MCF 10A (cell line): ENCODE data around the gene TMEM51. TPM values are rescaled to one million over a fixed set of nuclear protein-coding genes. Genes with fewer than 3 reads are reported as not detected.

Source experiments
- BruUV-seq: library from RNA; stranded (reverse); fragments of 400-500 nt; replicated peaks from 2 replicates; lab custom pipeline; 2021; lab: Mats Ljungman, UMichigan
- CTCF ChIA-PET: fragments of 300-600 bp; sonication (Branson Sonifier 250); formaldehyde crosslinking; extraction: SDS; loops from one replicate; lab custom pipeline; 2021; ENCODE audit warnings: antibody characterized with exemption, inconsistent platforms; lab: Yijun Ruan, JAX
- POLR2A ChIA-PET: fragments of 300-600, 350-650 bp; sonication (Branson Sonifier 250); formaldehyde crosslinking; extraction: SDS; loops from one replicate; lab custom pipeline; 2020; ENCODE audit warnings: antibody characterized with exemption, inconsistent platforms; lab: Yijun Ruan, JAX
- DNase-seq: peaks from one replicate; pipeline ENCODE4 v3.0.0-alpha.2; 2018; ENCODE audit not compliant: unreplicated experiment
- H3K27ac Mint-ChIP-seq: one replicate; pipeline ENCODE4 v1.8.0; 2022; ENCODE audit warnings: mild to moderate bottlenecking, low read depth, mixed read lengths; ENCODE audit not compliant: unreplicated experiment
- H3K27me3 Mint-ChIP-seq: one replicate; pipeline ENCODE4 v1.8.0; 2022; ENCODE audit warnings: mixed read lengths; ENCODE audit not compliant: insufficient read depth, unreplicated experiment
- H3K36me3 Mint-ChIP-seq: one replicate; pipeline ENCODE4 v1.8.0; 2022; ENCODE audit warnings: mild to moderate bottlenecking, moderate library complexity, mixed read lengths; ENCODE audit not compliant: insufficient read depth, unreplicated experiment
- H3K4me1 Mint-ChIP-seq: one replicate; pipeline ENCODE4 v1.8.0; 2022; ENCODE audit warnings: mixed read lengths; ENCODE audit not compliant: insufficient read depth, unreplicated experiment
- H3K4me3 Mint-ChIP-seq: one replicate; pipeline ENCODE4 v1.8.0; 2022; ENCODE audit warnings: mild to moderate bottlenecking, moderate library complexity, mixed read lengths; ENCODE audit not compliant: unreplicated experiment
- H3K9me3 Mint-ChIP-seq: one replicate; pipeline ENCODE4 v1.8.0; 2022; ENCODE audit warnings: mixed read lengths; ENCODE audit not compliant: unreplicated experiment
- CTCF ChIP-seq: fragments of 200-600 bp; IDR thresholded peaks from one replicate; pipeline ENCODE4 v1.8.0; 2022; ENCODE audit warnings: antibody characterized with exemption, mild to moderate bottlenecking; ENCODE audit not compliant: unreplicated experiment
- intact Hi-C: fragments of 100-400 bp; cut with micrococcal nuclease; formaldehyde crosslinking; loops from 2 replicates; pipeline ENCODE4 v1.14.1; 2022
- total RNA-seq: library from RNA; stranded (reverse); gene quantifications from 2 replicates; pipeline ENCODE4 v1.2.3, GENCODE V29; 2022

The TMEM51 gene
- total RNA-seq, 1 experiment from 2014 or later = 6.4 TPM

DNA sequence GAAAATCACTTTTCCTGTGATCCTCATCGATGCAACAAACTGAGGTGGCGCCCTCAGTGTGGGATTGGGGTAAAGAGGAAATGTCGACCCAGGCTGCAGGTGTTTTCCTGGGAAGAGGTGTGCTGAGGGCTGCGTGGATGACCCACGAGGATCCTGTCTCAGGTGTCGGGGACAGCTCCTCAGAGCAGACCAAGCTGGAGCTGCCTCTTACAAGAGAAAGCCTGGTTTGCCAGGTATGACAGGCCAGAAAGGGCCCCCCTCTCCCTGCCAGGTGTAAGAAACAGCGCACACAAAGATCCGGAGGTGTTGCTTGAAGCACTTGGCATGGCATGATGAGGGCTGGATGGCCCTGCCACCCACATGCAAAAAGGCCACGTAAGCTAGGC is 106.1 kb downstream of the TMEM51 start:
- Mint-ChIP-seq H3K27ac (no peak overlapping the region), H3K9me3 (no peaks in the 10 kb centered on the region), H3K4me3 (no peak overlapping the region), H3K4me1 (peaks cover 4% of the 10 kb centered on the region), H3K36me3 (no peaks in the 10 kb centered on the region), H3K27me3 (peaks cover 11% of the 10 kb centered on the region)
- no peak for DNase-seq
- no TSS peak for BruUV-seq
- CTCF ChIA-PET = no interaction called here
- intact Hi-C loops = no loop called here
- no peak for TF ChIP-seq CTCF
- POLR2A ChIA-PET = no interaction called here

DNA sequence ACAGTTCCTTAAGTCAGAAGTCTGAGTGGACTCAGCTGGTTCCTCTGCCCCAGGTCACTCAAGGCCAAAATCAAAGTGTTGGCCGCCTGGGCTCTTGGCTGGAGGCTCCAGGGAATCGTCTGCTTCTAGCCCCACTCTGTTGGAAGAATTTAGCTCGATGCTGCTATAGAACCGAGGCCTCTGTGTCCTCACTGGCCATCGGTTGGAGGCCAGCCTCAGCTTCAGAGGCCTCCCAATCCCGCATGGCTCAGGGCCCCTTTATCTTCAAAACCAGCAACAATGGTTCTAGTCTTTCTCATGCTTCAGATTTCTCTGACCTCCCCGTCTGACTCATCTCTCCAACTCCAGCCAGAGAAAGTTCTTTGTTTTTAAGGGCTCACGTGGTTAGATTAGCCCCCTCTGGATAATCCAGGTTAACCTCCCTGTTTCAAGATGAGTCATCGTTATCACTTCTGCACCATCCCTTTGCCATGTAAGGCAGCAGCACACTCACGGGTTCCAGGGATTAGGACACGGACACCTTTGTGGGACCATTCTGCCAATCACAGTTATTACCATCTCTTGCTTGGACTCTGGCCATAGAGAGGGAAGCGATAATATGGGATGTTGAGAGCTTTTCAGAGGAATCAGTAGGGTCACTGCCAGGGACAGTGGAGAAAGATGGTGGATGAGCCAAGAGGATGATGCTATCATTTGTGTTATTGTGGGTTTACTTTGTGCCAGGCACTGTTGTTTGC is 107.0 kb downstream of the TMEM51 start:
- H3K36me3 Mint-ChIP-seq = no peaks in the 10 kb centered on the region
- BruUV-seq = no TSS peak
- no peak for TF ChIP-seq CTCF
- CTCF ChIA-PET = interaction anchor here (0.6 to 1.0 kb wide), 4 partner anchors 10 to 25 kb away, joined by 3 to 5 read pairs (median 3); no protein-coding TSS in a partner anchor
- peak; percentile 43 for DNase-seq
- intact Hi-C loops = no loop called here
- no peaks in the 10 kb centered on the region for H3K9me3 Mint-ChIP-seq
- H3K4me3 Mint-ChIP-seq = no peak overlapping the region
- peaks cover 4% of the 10 kb centered on the region for H3K4me1 Mint-ChIP-seq
- POLR2A ChIA-PET = no interaction called here
- H3K27me3 Mint-ChIP-seq = peaks cover 4% of the 10 kb centered on the region
- H3K27ac Mint-ChIP-seq = no peak overlapping the region

DNA sequence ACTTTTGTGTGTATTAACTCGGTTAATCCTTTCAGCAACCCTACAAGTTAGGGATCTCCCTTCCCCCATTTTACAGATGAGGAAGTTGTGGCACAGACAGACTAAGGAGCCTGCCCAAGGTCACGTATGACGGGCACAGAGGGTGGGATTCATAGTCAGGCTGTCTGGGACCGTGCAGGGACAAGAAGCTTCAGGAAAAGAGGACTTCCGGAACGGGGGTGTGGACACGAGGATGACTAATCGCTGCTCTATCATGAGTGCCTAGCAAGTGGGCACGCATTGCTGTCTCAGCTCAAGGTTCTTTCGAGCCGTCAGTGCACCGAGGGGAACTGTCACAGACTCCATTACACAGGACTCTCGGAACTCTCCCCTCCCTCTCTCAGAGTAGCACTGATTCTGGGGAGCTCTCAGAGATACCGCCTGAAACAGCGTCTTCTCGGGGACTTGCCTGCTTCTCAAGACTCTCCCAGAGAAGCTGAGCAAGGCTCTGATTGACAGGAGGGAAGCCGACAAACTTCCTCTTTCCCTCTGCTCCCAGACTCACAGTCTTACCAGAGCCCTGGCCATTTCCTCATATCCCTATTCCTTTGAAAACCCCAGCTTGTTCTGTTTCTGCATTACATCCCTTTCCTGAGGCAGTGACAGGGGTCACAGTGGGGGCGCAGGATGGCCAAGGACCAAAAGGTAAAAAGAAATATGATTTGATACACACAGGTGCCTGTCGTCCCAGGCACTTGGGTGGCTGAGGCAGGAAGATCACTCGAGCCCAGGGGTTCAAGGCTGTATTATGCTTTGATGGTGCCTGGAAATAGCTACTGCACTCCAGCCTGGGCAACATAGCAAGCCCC is 107.8 kb downstream of the TMEM51 start:
- no peaks in the 10 kb centered on the region for H3K27me3 Mint-ChIP-seq
- CTCF ChIA-PET = interaction anchor here (0.6 to 1.0 kb wide), 4 partner anchors 10 to 24 kb away, joined by 3 to 5 read pairs (median 3); no protein-coding TSS in a partner anchor
- DNase-seq = no peak
- no peak for TF ChIP-seq CTCF
- intact Hi-C loops = no loop called here
- no TSS peak for BruUV-seq
- no peak overlapping the region for H3K27ac Mint-ChIP-seq
- no peaks in the 10 kb centered on the region for H3K9me3 Mint-ChIP-seq
- POLR2A ChIA-PET = interaction anchor here (0.9 kb wide), 1 partner anchor 11 kb away, joined by 3 read pairs; no protein-coding TSS in a partner anchor
- H3K36me3 Mint-ChIP-seq = no peaks in the 10 kb centered on the region
- no peak overlapping the region for H3K4me3 Mint-ChIP-seq
- peaks cover 4% of the 10 kb centered on the region for H3K4me1 Mint-ChIP-seq

- Mint-ChIP-seq H3K9me3 (no peaks in the 10 kb centered on the region), H3K4me1 (peaks cover 4% of the 10 kb centered on the region), H3K36me3 (no peaks in the 10 kb centered on the region), H3K4me3 (no peak overlapping the region), H3K27ac (no peak overlapping the region), H3K27me3 (no peaks in the 10 kb centered on the region)
- ChIA-PET CTCF (no interaction called here), POLR2A (interaction anchor here (0.9 kb wide), 1 partner anchor 10 kb away, joined by 3 read pairs; no protein-coding TSS in a partner anchor)
- TF ChIP-seq CTCF = no peak
- no peak for DNase-seq
- intact Hi-C loops = no loop called here
- no TSS peak for BruUV-seq
Measured at GRCh38 chr1:15262003-15262377, 108.4 kb downstream of the TMEM51 start.
